Osteocyte (in vitro differentiated cells): ENCODE measurements around the gene PIK3AP1. TPM values are rescaled to one million over a fixed set of nuclear protein-coding genes. Genes with fewer than 3 reads are reported as not detected.

Experiments
- DNase-seq: peaks from one replicate; pipeline ENCODE4 v3.0.0; 2021; ENCODE audit warnings: mixed read lengths; ENCODE audit not compliant: unreplicated experiment; ENCODE audit errors: extremely low spot score
- H3K27ac Mint-ChIP-seq: one replicate; pipeline ENCODE4 v1.8.0; 2021; ENCODE audit warnings: mild to moderate bottlenecking, mixed read lengths; ENCODE audit not compliant: unreplicated experiment
- H3K27me3 Mint-ChIP-seq: one replicate; pipeline ENCODE4 v1.8.0; 2021; ENCODE audit warnings: mixed read lengths; ENCODE audit not compliant: unreplicated experiment
- H3K36me3 Mint-ChIP-seq: one replicate; pipeline ENCODE4 v1.8.0; 2021; ENCODE audit warnings: mixed read lengths; ENCODE audit not compliant: unreplicated experiment
- H3K4me1 Mint-ChIP-seq: one replicate; pipeline ENCODE4 v1.8.0; 2021; ENCODE audit warnings: mixed read lengths; ENCODE audit not compliant: unreplicated experiment
- H3K4me3 Mint-ChIP-seq: one replicate; pipeline ENCODE4 v1.8.0; 2021; ENCODE audit warnings: mild to moderate bottlenecking, moderate library complexity, mixed read lengths; ENCODE audit not compliant: unreplicated experiment
- H3K9me3 Mint-ChIP-seq: one replicate; pipeline ENCODE4 v1.8.0; 2021; ENCODE audit warnings: mixed read lengths; ENCODE audit not compliant: unreplicated experiment
- total RNA-seq: library from RNA; stranded (reverse); gene quantifications from 2 replicates; pipeline ENCODE4 v1.2.1, GENCODE V29; 2021
- TF ChIP-seq, protein P1 (sequence below): fragments of 200-600 bp; sonication (generic); IDR thresholded peaks from 2 replicates; pipeline ENCODE4 v1.5.0; 2021; ENCODE audit warnings: antibody characterized with exemption, mild to moderate bottlenecking, moderate library complexity

Gene PIK3AP1
- total RNA-seq, 1 donor from 2014 or later, result 0.19 TPM

DNA sequence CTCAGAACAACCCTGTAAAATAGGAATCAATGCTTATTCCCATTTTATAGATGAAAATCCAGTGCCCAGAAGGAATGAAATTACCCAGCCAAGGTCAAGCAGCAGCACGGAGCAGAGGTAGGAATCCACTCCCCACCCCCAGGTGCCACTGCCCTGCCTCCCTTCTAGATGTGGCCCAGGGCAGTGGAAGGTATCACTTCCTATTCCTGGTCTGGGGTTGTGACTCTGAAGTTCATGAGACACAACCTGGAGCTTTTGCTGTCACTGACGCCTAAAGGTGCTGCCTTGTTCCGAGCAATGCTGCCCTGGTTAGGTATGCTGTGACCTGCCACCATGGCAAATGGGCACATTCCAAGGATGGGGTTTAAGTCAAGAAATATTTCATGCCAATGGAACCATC lies 53.6 kb downstream of the PIK3AP1 start:
- peaks cover 5% of the 10 kb centered on the region for H3K4me1 Mint-ChIP-seq
- no peak for DNase-seq
- no peaks in the 10 kb centered on the region for H3K27me3 Mint-ChIP-seq
- TF ChIP-seq, protein P1, sequence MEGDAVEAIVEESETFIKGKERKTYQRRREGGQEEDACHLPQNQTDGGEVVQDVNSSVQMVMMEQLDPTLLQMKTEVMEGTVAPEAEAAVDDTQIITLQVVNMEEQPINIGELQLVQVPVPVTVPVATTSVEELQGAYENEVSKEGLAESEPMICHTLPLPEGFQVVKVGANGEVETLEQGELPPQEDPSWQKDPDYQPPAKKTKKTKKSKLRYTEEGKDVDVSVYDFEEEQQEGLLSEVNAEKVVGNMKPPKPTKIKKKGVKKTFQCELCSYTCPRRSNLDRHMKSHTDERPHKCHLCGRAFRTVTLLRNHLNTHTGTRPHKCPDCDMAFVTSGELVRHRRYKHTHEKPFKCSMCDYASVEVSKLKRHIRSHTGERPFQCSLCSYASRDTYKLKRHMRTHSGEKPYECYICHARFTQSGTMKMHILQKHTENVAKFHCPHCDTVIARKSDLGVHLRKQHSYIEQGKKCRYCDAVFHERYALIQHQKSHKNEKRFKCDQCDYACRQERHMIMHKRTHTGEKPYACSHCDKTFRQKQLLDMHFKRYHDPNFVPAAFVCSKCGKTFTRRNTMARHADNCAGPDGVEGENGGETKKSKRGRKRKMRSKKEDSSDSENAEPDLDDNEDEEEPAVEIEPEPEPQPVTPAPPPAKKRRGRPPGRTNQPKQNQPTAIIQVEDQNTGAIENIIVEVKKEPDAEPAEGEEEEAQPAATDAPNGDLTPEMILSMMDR, result no peak
- no peaks in the 10 kb centered on the region for H3K9me3 Mint-ChIP-seq
- H3K27ac Mint-ChIP-seq, result no peak overlapping the region
- H3K36me3 Mint-ChIP-seq, result no peaks in the 10 kb centered on the region
- H3K4me3 Mint-ChIP-seq, result no peak overlapping the region

DNA sequence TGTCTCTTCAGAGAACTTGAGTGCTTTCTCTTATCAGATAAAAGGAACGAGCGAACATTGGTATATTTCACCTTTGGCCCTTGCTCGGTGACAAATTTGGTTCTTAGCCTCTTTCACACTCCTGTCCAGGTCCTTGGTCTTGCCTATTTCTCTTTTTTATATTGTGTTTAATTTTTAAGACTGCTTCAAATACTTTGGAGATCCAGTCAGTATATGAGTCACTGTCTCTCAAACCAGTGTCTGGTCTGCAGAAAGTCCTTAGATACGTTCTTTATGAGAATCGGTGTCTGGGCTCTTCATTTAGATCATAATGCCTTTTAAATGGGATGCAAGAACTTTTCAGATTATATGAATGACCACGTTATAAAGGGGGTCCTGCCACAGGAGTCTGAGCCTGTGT lies 55.0 kb downstream of the PIK3AP1 start:
- H3K9me3 Mint-ChIP-seq, result no peaks in the 10 kb centered on the region
- H3K4me3 Mint-ChIP-seq, result no peak overlapping the region
- no peaks in the 10 kb centered on the region for H3K36me3 Mint-ChIP-seq
- peaks cover 1% of the 10 kb centered on the region for H3K4me1 Mint-ChIP-seq
- H3K27ac Mint-ChIP-seq, result no peak overlapping the region
- TF ChIP-seq, protein P1, result no peak
- no peak for DNase-seq
- H3K27me3 Mint-ChIP-seq, result peaks cover 4% of the 10 kb centered on the region

DNA sequence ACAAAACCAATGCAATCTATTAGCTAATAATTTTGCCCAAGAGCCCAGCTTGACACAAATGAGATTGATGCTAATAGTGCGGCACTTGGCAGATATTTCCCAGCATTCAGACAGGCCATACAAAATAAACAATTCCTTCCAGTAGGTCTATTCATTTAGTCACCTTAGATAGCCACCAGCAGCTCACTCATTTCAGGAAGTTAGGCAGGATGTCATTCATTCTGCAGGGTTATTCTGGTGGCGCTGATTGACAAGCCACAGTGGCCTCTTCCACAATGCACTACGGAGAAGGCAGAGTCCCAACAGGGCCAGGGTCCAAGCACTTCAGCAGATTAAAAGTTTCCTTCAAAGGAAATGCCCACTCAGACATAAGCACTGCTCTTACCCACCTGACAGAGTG lies 55.8 kb downstream of the PIK3AP1 start:
- Mint-ChIP-seq H3K4me3 (no peak overlapping the region), H3K36me3 (no peaks in the 10 kb centered on the region), H3K27me3 (peaks cover 4% of the 10 kb centered on the region), H3K9me3 (no peaks in the 10 kb centered on the region), H3K27ac (no peak overlapping the region), H3K4me1 (no peaks in the 10 kb centered on the region)
- TF ChIP-seq, protein P1, result no peak
- no peak for DNase-seq

DNA sequence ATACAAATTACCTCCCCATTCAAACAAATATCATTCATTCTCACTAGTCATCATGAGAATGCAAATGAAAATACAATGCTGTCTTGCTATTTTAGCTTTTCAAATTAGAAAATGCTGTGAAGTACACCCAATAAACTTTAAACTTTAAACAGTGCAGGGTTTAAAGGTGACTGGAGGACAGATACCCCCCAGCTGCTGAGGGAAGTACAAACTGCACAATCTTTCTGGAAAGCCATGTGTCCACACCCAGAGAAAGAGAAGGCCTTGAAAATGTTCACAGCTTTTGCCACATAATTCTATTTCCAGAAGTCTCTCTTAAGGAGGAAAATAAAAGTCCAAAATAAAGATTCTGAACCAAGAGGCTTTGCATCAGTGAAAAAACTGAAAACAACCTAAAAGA lies 56.5 kb downstream of the PIK3AP1 start:
- Mint-ChIP-seq H3K4me3 (no peak overlapping the region), H3K27me3 (peaks cover 5% of the 10 kb centered on the region), H3K4me1 (no peaks in the 10 kb centered on the region), H3K27ac (no peak overlapping the region), H3K9me3 (no peaks in the 10 kb centered on the region), H3K36me3 (no peaks in the 10 kb centered on the region)
- TF ChIP-seq, protein P1, result no peak
- DNase-seq, result no peak

DNA sequence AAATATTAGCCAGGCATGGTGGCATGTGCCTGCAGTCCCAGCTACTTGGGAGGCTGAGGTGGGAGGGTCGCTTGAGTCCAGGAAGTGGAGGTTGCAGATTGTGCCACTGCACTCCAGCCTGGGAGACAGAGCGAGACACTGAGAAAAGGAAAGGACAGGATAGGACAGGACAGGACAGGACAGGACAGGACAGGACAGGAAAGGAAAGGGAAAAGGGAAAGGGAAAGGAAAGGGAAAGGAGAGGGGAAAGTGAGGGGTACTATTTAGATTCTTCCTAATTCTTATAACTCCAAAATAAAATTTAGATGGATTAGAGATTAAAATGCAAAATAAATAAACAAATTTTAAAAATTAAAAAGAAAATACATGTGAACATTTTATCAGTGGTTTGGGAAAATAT lies 58.7 kb downstream of the PIK3AP1 start:
- Mint-ChIP-seq H3K9me3 (no peaks in the 10 kb centered on the region), H3K4me1 (no peaks in the 10 kb centered on the region), H3K4me3 (no peak overlapping the region), H3K36me3 (no peaks in the 10 kb centered on the region), H3K27me3 (peaks cover 9% of the 10 kb centered on the region), H3K27ac (no peak overlapping the region)
- TF ChIP-seq, protein P1, result no peak
- no peak for DNase-seq
